Activated T-cell treated with anti-CD3 and anti-CD28 coated beads, Interleukin-2, amount 50 U/mL, for 4 hours (primary cell): ENCODE measurements around the gene FAM161A. TPM values are rescaled to one million over a fixed set of nuclear protein-coding genes. Genes with fewer than 3 reads are reported as not detected.
A peak's percentile ranks its signal among the peaks of the same experiment; 100 is the strongest.
"Not testable (repeated sequence)": the region's sequence is repeated elsewhere in the genome, so short reads cannot be mapped to it uniquely, and the experiment has no call there.

ENCODE experiments used
- ATAC-seq, 2 donors: fragments of 200-7000 bp; cut with Tn5 transposase; one replicate each; pipeline ENCODE4 v1.10.0; 2021
- DNase-seq: peaks from one replicate; pipeline ENCODE4 v3.0.0-alpha.2; 2020
- H3K27me3 Mint-ChIP-seq: one replicate; pipeline ENCODE4 v1.8.0; 2021; ENCODE audit warnings: low read depth, mixed read lengths
- H3K36me3 Mint-ChIP-seq: one replicate; pipeline ENCODE4 v1.8.0; 2022; ENCODE audit warnings: mixed read lengths; ENCODE audit not compliant: insufficient read depth
- H3K4me1 Mint-ChIP-seq: one replicate; pipeline ENCODE4 v1.8.0; 2021; ENCODE audit warnings: low read depth, mixed read lengths
- H3K4me3 Mint-ChIP-seq: one replicate; pipeline ENCODE4 v1.8.0; 2021; ENCODE audit warnings: mild to moderate bottlenecking, moderate library complexity, mixed read lengths
- H3K9me3 Mint-ChIP-seq: one replicate; pipeline ENCODE4 v1.8.0; 2021; ENCODE audit warnings: mixed read lengths
- total RNA-seq, 3 donors: library from RNA; stranded (reverse); gene quantifications; one replicate each; pipeline ENCODE4 v1.2.1, GENCODE V29; 2021

The FAM161A gene
- total RNA-seq, 3 donors from 2014 or later, result 2.5 to 3.0 (median 2.6) TPM

DNA sequence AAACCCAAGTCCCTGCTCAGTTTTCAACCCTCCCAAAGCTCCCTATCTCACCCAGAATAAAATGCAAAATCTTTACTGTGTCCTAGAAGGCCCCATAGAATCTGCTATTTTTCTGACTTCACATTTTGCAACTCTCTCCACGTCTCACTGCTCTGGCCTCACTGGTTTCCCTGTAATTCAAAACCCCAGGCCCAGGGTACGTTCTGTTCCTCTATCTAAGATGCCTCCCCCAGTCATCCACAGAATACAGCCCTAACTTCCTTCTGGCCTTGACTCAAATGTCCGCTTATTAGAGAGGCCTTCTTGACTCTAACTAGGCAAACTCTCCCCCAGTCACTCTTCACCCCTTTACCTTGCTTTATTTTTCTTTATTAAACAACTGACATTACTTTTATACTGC is 42.0 kb downstream of the FAM161A start:
- DNase-seq (no peak), ATAC-seq (no peak)
- Mint-ChIP-seq H3K9me3 (no peaks in the 10 kb centered on the region), H3K4me1 (peaks cover 3% of the 10 kb centered on the region), H3K36me3 (no peaks in the 10 kb centered on the region), H3K27me3 (peaks cover 12% of the 10 kb centered on the region), H3K4me3 (no peak overlapping the region)

DNA sequence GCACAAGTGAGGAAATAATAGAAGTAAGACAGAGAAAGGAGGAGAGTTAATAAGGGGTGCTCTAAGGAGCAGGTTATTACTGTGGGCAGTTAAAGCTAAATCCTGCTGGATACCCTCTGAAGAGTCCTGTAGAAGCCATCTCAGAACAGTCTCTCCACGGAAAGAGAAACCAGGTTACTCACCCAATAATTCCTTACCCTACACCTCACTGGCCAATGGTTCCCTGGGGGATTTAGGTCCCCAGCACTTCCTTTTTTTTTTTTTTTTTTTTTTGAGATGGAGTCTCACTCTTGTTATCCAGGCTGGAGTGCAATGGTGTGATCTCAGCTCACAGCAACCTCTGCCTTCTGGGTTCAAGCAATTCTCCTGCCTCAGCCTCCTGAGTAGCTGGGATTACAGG is 43.7 kb downstream of the FAM161A start:
- not testable (repeated sequence) for H3K27me3 Mint-ChIP-seq, H3K36me3 Mint-ChIP-seq, H3K9me3 Mint-ChIP-seq, H3K4me1 Mint-ChIP-seq, H3K4me3 Mint-ChIP-seq, DNase-seq, ATAC-seq

DNA sequence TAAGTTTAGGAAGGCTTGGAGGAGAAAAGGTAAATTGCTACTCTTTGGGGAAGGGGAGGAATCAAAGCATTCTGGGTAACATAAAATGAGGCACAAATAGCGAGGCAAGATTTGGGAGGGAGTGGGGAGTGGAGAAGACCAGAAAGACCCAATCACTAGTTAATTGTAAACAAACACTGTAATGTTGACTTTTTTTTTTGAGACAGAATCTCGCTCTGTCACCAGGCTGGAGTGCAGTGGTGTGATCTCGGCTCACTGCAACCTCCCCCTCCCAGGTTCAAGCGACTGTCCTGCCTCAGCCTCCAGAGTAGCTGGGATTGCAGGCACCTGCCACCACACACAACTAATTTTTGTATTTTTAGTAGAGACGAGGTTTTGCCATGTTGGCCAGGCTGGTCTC is 45.2 kb downstream of the FAM161A start:
- H3K9me3 Mint-ChIP-seq, H3K4me3 Mint-ChIP-seq, DNase-seq, ATAC-seq, H3K27me3 Mint-ChIP-seq, H3K4me1 Mint-ChIP-seq, H3K36me3 Mint-ChIP-seq: not testable (repeated sequence)

DNA sequence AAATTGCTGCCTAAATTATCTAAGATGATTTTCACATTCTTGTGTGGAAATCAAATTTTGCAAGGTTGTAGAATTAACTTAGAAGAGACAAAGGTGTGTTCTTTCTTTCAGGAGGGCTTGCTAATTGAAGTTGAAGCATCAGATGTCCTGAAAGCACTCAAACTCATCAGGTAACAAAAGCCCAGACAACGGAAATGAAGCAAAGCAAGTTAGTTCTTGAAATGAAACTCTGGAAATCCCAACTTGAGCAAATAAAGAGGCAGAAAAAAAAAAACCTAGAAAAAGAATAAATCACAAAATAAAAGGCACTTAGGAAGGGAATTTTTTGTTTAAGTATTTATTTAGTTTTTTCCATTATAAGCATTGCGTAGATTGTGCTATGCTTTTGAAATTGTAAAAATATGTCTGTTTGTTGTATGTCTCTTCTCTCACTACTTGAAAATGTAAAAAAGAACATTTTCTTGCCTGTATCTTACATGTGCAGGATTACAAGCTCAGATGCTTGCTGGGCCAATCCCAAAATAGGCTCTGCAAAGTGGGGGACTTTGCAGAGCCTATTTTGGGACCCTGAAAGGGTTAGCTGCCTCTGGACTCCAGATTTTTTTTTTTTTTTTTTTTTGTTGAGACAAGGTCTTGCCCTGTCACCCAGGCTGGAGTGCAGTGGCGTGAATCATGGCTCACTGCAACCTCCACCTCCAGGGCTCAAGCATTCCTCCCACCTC is 46.7 kb downstream of the FAM161A start:
- Mint-ChIP-seq H3K4me3 (no peak overlapping the region), H3K27me3 (peaks cover 5% of the 10 kb centered on the region), H3K9me3 (no peaks in the 10 kb centered on the region), H3K4me1 (peaks cover 3% of the 10 kb centered on the region), H3K36me3 (no peaks in the 10 kb centered on the region)
- ATAC-seq (no peak), DNase-seq (no peak)

DNA sequence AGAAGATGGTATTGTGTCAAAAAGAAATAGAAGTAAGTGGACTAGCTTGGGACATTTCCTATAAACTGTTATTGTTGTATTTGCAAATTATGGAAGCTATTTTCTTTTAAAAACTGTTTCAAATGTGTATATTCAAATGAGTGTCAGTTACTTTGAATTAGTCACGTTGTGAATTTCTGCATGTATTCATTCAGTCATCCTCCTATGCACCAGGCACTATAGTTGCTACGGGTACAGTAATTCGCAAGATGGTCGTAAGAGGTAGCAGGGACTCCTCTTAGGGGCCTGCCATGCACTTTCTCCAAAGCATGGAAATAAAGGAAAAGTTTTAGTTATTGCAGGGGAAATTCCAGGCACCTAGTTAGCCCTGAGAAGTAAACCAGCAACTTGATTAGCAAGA is 51.3 kb downstream of the FAM161A start:
- Mint-ChIP-seq H3K36me3 (no peaks in the 10 kb centered on the region), H3K4me3 (no peak overlapping the region), H3K9me3 (no peaks in the 10 kb centered on the region), H3K4me1 (peaks cover 3% of the 10 kb centered on the region), H3K27me3 (peaks cover 13% of the 10 kb centered on the region)
- ATAC-seq, result no peak
- no peak for DNase-seq

DNA sequence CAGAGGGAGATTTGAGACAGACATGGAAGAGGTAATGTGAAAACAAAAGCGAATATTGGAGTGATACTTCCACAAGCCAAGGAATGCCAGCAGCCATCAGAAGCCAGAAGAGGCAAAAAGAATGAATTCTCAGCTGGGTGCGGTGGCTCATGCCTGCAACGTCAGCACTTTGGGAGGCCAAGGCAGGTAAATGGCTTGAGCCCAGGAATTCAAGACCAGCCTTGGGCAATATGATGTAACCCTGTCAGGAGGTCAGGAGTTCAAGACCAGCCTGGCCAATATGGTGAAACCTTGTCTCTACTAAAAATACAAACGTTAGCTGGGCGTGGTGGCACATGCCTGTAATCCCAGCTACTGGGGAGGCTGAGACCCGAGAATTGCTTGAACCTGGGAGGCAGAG is 54.8 kb downstream of the FAM161A start:
- no peaks in the 10 kb centered on the region for H3K36me3 Mint-ChIP-seq
- no peaks in the 10 kb centered on the region for H3K4me1 Mint-ChIP-seq
- H3K4me3 Mint-ChIP-seq, result no peak overlapping the region
- H3K27me3 Mint-ChIP-seq, result peaks cover 10% of the 10 kb centered on the region
- ATAC-seq (no peak), DNase-seq (no peak)
- H3K9me3 Mint-ChIP-seq, result no peaks in the 10 kb centered on the region

DNA sequence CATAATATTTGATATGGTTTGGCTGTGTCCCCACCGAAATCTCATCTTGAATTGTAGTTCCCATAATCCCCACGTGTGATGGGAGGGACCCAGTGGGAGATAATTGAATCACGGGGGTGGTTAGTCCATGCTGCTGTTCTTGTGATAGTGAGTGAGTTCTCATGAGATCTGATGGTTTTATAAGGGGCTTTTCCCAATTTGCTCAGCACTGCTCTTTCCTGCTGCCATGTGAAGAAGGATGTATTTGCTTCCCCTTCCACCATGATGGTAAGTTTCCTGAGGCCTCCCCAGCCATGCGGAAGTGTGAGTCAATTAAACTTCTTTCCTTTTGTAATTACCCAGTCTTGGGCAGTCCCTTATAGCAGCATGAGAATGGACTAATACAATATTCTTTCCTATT is 56.4 kb downstream of the FAM161A start:
- not testable (repeated sequence) for H3K4me3 Mint-ChIP-seq, H3K4me1 Mint-ChIP-seq, DNase-seq, H3K36me3 Mint-ChIP-seq, ATAC-seq, H3K9me3 Mint-ChIP-seq
- H3K27me3 Mint-ChIP-seq, result peaks cover 12% of the 10 kb centered on the region

DNA sequence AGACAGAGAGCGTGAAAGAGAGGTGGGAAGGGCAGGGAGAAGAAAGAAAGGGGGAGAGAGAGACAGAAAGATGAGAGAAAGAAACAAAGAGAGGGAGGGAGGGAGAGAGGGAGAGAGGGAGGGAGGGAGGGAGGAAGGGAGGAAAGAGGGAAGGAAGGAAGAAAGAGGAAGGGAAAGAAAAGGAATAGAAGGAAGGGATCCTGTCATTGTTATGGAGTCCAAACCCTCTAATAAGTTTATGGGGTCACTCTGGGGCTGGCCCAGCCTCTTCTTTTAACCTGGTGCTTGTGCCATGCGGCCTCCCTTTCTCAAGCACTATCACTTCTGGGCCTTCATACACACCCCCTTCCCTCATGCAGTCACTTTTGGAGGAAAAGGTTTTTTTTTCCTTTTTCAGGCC is 58.5 kb downstream of the FAM161A start:
- no peak for ATAC-seq
- Mint-ChIP-seq H3K4me1 (peaks cover 3% of the 10 kb centered on the region), H3K27me3 (peaks cover 15% of the 10 kb centered on the region), H3K4me3 (no peak overlapping the region), H3K36me3 (no peaks in the 10 kb centered on the region), H3K9me3 (no peaks in the 10 kb centered on the region)
- DNase-seq, result no peak

DNA sequence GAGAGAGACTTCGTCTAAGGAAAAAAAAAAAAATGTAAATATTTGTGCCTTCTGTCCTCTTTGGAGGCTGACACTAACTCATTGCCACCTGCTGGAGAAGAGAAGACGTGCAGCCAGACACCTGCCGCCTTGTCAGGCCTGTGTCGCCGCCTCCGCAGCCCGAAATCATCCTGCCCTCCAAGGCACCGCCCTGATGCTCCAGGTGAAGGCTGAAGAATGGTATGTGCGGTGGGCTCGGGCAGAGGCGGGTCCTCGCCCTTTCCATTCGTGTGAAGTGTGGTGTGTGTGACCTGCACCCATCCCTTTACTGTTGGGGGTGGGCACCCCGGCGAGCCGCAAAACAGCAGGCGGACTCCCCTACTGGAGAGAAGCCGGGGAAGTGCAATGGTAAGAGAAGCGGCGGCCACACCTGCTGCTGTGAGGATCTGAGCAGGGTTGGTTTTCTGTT is 60.4 kb downstream of the FAM161A start:
- peak overlapping the region; percentile 48 for H3K4me3 Mint-ChIP-seq
- H3K36me3 Mint-ChIP-seq, result no peaks in the 10 kb centered on the region
- ATAC-seq (peak; percentile 95 to 96), DNase-seq (peak; percentile 59)
- peaks cover 7% of the 10 kb centered on the region for H3K27me3 Mint-ChIP-seq
- H3K9me3 Mint-ChIP-seq, result no peaks in the 10 kb centered on the region
- peaks cover 3% of the 10 kb centered on the region for H3K4me1 Mint-ChIP-seq

DNA sequence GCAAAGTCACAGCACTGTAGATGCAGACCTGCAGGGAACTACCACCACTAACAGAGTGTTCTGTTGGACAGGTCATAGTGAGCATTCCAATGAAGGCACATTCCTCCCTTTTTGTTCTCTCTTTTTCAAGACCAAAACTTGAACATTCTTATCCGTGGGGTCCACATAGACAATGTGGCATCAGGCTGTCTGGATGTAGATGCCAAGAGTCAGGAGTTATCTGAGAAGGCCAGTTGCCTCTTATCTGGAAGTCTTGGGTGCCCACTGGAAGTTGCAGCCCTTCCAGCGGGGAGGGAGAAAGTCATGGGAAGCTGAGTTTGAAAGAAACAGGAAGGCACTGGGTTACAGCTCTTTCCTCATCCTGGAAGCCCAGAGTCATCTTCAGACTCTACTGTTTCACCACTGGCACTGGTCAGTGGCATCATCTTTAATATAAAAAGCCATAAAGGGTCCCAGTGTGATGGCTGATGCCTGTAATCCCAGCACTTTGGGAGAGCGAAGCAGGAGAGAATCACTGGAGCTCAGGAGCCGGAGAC is 61.4 kb downstream of the FAM161A start:
- Mint-ChIP-seq H3K27me3 (peaks cover 10% of the 10 kb centered on the region), H3K36me3 (no peaks in the 10 kb centered on the region), H3K9me3 (no peaks in the 10 kb centered on the region), H3K4me3 (no peak overlapping the region), H3K4me1 (peaks cover 3% of the 10 kb centered on the region)
- ATAC-seq, result no peak
- no peak for DNase-seq

DNA sequence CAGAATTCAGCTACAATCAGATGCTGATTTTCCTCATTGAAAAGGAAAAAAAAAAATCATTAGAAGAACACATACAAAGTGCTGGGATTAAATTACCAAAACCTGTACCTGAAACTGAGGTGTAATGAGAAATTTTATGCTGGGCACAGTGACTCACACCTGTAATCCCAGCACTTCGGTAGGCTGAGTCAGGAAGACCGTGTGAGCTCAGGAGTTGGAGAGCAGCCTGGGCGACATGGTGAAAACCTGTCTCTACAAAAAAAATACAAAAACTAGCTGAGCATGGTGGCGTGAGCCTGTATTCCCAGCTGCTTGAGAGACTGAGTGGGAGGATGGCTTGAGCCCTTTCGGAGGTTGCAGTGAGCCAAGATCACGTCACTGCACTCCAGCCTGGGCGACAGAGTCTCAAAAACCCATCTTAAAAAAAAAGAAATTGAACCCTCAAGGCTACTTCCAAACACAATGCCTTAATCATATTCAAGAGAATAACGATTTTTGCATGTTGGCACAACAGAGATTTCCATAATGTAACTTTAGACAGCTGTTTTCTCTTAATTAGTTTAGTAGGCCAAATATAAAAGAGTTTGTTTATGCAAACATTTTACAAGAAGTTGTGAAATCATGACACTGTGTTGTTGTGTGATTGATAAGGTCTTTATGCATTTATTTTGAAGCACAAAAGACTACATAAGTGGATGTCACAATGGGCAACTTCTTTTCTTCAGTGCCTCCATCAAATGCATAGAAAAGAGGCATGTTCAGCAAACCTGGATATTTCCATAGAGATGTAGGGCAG is 63.9 kb downstream of the FAM161A start:
- peaks cover 10% of the 10 kb centered on the region for H3K27me3 Mint-ChIP-seq
- peaks cover 3% of the 10 kb centered on the region for H3K4me1 Mint-ChIP-seq
- H3K9me3 Mint-ChIP-seq, result no peaks in the 10 kb centered on the region
- ATAC-seq (no peak), DNase-seq (no peak)
- no peak overlapping the region for H3K4me3 Mint-ChIP-seq
- no peaks in the 10 kb centered on the region for H3K36me3 Mint-ChIP-seq

DNA sequence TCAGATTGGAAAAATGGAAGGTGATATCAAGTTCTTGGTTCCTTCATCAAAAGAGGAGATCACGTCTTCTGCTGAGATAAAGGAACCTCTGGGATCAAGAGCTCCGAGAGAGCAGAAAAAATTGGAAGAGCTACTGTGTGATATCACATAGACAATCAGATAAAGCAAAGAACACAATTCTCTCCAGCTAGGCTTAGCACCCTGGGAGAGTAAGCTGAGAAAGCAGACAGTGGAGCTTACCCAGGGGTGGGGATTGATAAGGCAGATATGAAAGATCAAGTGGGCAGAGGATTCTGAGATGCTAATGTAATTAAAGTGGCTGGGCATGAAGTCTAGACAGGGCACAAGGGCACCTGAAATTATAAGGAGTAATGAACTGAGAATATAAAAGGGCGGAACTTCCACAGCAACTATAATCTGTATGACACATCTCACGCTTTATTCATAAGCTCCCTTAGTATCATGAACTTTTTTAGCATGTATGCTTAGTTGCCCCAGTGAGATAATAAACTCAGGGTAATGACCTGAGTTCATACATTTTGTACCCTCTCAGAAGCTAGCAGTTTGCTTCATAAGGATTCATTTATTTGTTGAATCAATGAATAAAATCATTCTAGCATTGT is 65.8 kb downstream of the FAM161A start:
- H3K27me3 Mint-ChIP-seq, result peaks cover 5% of the 10 kb centered on the region
- ATAC-seq (no peak), DNase-seq (no peak)
- no peaks in the 10 kb centered on the region for H3K36me3 Mint-ChIP-seq
- H3K4me1 Mint-ChIP-seq, result no peaks in the 10 kb centered on the region
- H3K9me3 Mint-ChIP-seq, result no peaks in the 10 kb centered on the region
- H3K4me3 Mint-ChIP-seq, result no peak overlapping the region

DNA sequence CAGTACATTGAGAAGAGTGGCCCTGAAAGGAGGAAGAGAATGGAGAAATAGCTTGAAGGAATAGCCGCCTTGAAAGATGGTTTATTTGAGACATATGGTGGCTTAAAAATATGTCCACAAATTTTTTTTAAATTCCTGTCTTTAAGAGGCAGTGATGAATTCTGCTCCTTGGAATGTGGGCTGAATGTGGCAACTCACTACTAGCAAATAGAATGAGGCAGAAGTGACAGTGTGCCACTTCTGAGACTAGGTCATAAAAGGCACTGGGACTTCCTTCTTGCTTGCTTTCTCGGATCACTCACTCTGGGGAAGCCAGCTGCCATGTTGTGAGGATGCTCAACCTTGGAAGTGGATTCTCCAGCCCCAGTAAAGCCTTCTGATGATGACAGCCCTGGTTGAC is 67.0 kb downstream of the FAM161A start:
- DNase-seq (no peak), ATAC-seq (no peak)
- H3K27me3 Mint-ChIP-seq, result peaks cover 8% of the 10 kb centered on the region
- no peaks in the 10 kb centered on the region for H3K4me1 Mint-ChIP-seq
- no peak overlapping the region for H3K4me3 Mint-ChIP-seq
- no peaks in the 10 kb centered on the region for H3K9me3 Mint-ChIP-seq
- no peaks in the 10 kb centered on the region for H3K36me3 Mint-ChIP-seq

DNA sequence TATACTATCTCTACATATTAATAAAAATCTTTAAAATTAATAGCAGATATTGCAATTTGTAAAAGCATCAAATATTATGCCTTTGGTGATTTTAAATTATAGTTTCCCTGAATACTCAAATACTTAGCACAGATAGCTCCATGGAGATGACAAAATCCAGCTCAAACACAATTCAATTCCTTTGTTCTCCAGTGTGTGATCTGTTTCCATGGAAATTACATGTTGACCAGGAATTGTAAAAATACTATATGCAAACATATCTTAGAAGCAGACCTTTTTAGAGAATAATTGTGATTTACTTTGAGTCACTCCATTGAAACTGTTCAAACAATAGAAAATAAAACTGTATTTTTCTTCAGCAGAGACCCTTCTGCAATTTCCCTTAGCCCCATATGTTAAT is 68.3 kb downstream of the FAM161A start:
- H3K4me3 Mint-ChIP-seq, result no peak overlapping the region
- H3K27me3 Mint-ChIP-seq, result peaks cover 8% of the 10 kb centered on the region
- H3K36me3 Mint-ChIP-seq, result no peaks in the 10 kb centered on the region
- no peaks in the 10 kb centered on the region for H3K4me1 Mint-ChIP-seq
- peaks cover 5% of the 10 kb centered on the region for H3K9me3 Mint-ChIP-seq
- DNase-seq (no peak), ATAC-seq (no peak)
